ENCODE data around the gene ECE2. TPM values are rescaled to one million over a fixed set of nuclear protein-coding genes. Genes with fewer than 3 reads are reported as not detected.

The ECE2 gene
- total and polyA plus RNA-seq, 11 donors, result 0.10 TPM; not detected in 10

GRCh38 chr3:184231671-184232070 is 44.2 kb upstream of the ECE2 start:
- 63 to 75% (median 64%) methylated on average over 3 of the region's 3 CpGs for WGBS, 4 donors
- intact Hi-C loops (cut with DNase I), result no loop called here
- peaks cover 20 to 62% (median 32%) of the 10 kb centered on the region in 9 donors for H3K27me3 ChIP-seq

GRCh38 chr3:184233127-184233843 is 42.5 kb upstream of the ECE2 start:
- TF ChIP-seq POLR2A (IDR thresholded peaks at IDR 0.05), result no peak
- TF ChIP-seq CTCF (IDR thresholded peaks at IDR 0.05), result no peak
- H3K4me1 ChIP-seq, result peaks cover 0 to 22% (median 12%) of the 10 kb centered on the region in 12 donors
- 81 to 87% (median 85%) methylated on average over 18 to 23 of the region's 23 CpGs for whole genome bisulfite sequencing, 4 donors
- DNase-seq (no peak), ATAC-seq (no peak)
- no peaks in the 10 kb centered on the region for H3K9me3 ChIP-seq
- H3K36me3 ChIP-seq, result no peaks in the 10 kb centered on the region
- no peak overlapping the region for H3K4me3 ChIP-seq
- H3K27me3 ChIP-seq, result peaks cover 20 to 51% (median 32%) of the 10 kb centered on the region in 9 donors
- H3K27ac ChIP-seq, result no peak overlapping the region
- intact Hi-C loops (cut with DNase I), result no loop called here

More at GRCh38 chr3:184231671-184232070, 44.2 kb upstream of the ECE2 start:
- no peaks in the 10 kb centered on the region for H3K9me3 ChIP-seq
- DNase-seq, result no peak
- TF ChIP-seq CTCF (IDR thresholded peaks at IDR 0.05), result no peak
- no peak for TF ChIP-seq POLR2A (IDR thresholded peaks at IDR 0.05)
- ATAC-seq, result no peak
- peaks cover 0 to 22% (median 12%) of the 10 kb centered on the region in 12 donors for H3K4me1 ChIP-seq
- H3K4me3 ChIP-seq, result no peak overlapping the region
- H3K36me3 ChIP-seq, result no peaks in the 10 kb centered on the region
- no peak overlapping the region for H3K27ac ChIP-seq

GRCh38 chr3:184234224-184234623 is 41.6 kb upstream of the ECE2 start:
- peaks cover 20 to 51% (median 30%) of the 10 kb centered on the region in 9 donors for H3K27me3 ChIP-seq
- peaks cover 0 to 19% (median 11%) of the 10 kb centered on the region in 12 donors for H3K4me1 ChIP-seq
- TF ChIP-seq CTCF (IDR thresholded peaks at IDR 0.05), result peak in 1 of 12 donors; percentile 34
- no peak for TF ChIP-seq POLR2A (IDR thresholded peaks at IDR 0.05)
- 22 to 67% (median 26%) methylated on average over 1 to 4 of the region's 4 CpGs for WGBS, 4 donors
- no peaks in the 10 kb centered on the region for H3K36me3 ChIP-seq
- intact Hi-C loops (cut with DNase I), result no loop called here
- no peak overlapping the region for H3K4me3 ChIP-seq
- no peak overlapping the region for H3K27ac ChIP-seq
- H3K9me3 ChIP-seq, result no peaks in the 10 kb centered on the region
- peak in 4 of 5 donors; percentile 40 to 65 (median 52) for DNase-seq
- peak in 3 of 4 donors; percentile 43 to 63 (median 60) for ATAC-seq

- H3K27me3 ChIP-seq, result peaks cover 15 to 46% (median 24%) of the 10 kb centered on the region in 9 donors
- H3K27ac ChIP-seq, result no peak overlapping the region
- ATAC-seq (no peak), DNase-seq (no peak)
- no peak for TF ChIP-seq POLR2A (IDR thresholded peaks at IDR 0.05)
- no peak for TF ChIP-seq CTCF (IDR thresholded peaks at IDR 0.05)
- intact Hi-C loops (cut with DNase I), result loop anchor here in 1 of 10 donors (5.0 kb wide), 1 partner anchor 88 kb away; no protein-coding TSS in a partner anchor
- no peaks in the 10 kb centered on the region for H3K9me3 ChIP-seq
- no peak overlapping the region for H3K4me3 ChIP-seq
- peaks cover 0 to 13% (median 6%) of the 10 kb centered on the region in 12 donors for H3K4me1 ChIP-seq
- WGBS, 4 donors, result 84 to 87% (median 85%) methylated on average over 17 to 19 of the region's 19 CpGs
- H3K36me3 ChIP-seq, result no peaks in the 10 kb centered on the region
These were observed 41.0 kb upstream of the ECE2 start for GRCh38 chr3:184234671-184235380.

Measured in heart left ventricle (tissue), 16 donors.